ENCODE results near the gene EIF2D. TPM values are rescaled to one million over a fixed set of nuclear protein-coding genes. Genes with fewer than 3 reads are reported as not detected.

Gene EIF2D
- polyA plus RNA-seq, 3 donors = 16.4 to 31.6 (median 16.8) TPM

GRCh38 chr1:206634365-206635079 is 22.3 kb upstream of the EIF2D start:
- intact Hi-C loops (cut with micrococcal nuclease) = loop anchor here (5.0 to 10.0 kb wide), 2 partner anchors 280 to 348 kb away; no protein-coding TSS in a partner anchor

DNA sequence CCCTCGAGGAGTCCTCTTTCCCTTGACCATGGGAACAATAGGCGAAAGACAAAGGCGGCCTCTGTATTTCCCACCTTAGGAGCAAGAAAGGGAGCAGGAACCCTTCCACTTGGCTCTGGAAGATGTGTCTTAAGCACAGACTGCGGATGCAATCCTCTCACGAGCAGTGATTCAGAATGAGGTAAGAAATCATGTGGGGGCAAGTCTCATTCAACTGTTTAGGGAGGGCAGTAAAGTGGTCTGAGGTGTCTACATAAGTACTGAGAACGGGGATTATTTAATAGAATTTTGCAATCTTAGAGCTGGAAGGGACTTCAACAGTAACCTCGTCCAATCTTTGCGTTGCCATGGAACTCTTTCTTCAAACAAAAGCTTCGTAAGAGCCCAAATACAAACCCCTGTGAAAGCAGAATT is 21.4 kb upstream of the EIF2D start:
- Histone ChIP-seq H3K9ac (ENCODE audit: insufficient read depth, low read length, poor library complexity, severe bottlenecking) (no peak overlapping the region), H3K4me2 (replicated peaks; ENCODE audit: extremely low read depth, low read length, poor library complexity, severe bottlenecking) (no peak overlapping the region), H3K9me3 (replicated peaks in 1 of 2; ENCODE audit: control insufficient read depth in 1 of 2, insufficient read depth in 1 of 2, low read length in 2 of 2) (no peaks in the 10 kb centered on the region), H4K20me1 (ENCODE audit: insufficient read depth, low read length) (no peaks in the 10 kb centered on the region), H3K36me3 (replicated peaks in 1 of 2; ENCODE audit: control insufficient read depth in 1 of 2, insufficient read depth in 2 of 2, low read length in 2 of 2) (no peaks in the 10 kb centered on the region), H2AFZ (ENCODE audit: insufficient read depth, low read depth, low read length, poor library complexity, severe bottlenecking) (no peak overlapping the region), H3K4me3 (replicated peaks in 1 of 3; ENCODE audit: low read depth in 2 of 3, low read length in 3 of 3) (no peak overlapping the region), H3K79me2 (ENCODE audit: insufficient read depth, low read length) (no peaks in the 10 kb centered on the region), H3K27ac (ENCODE audit: low read depth in 1 of 2, low read length in 2 of 2) (no peak overlapping the region), H3K4me1 (ENCODE audit: control insufficient read depth in 1 of 2, insufficient read depth in 2 of 2, low read length in 2 of 2) (peaks cover 18 to 23% of the 10 kb centered on the region in 2 donors), H3K27me3 (ENCODE audit: control insufficient read depth in 2 of 2, insufficient read depth in 2 of 2, low read length in 2 of 2) (peaks cover 5 to 15% of the 10 kb centered on the region in 2 donors)
- H3K4me3 Mint-ChIP-seq = no peak overlapping the region
- no peaks in the 10 kb centered on the region for H3K9me3 Mint-ChIP-seq
- H3K27me3 Mint-ChIP-seq (ENCODE audit: low read depth in 3 of 3) = peaks cover 11 to 34% (median 26%) of the 10 kb centered on the region in 3 donors
- H3K36me3 Mint-ChIP-seq = no peaks in the 10 kb centered on the region
- WGBS (ENCODE audit: insufficient coverage) = 92% methylated on average over 5 of the region's 9 CpGs
- peak in 1 of 3 donors; percentile 29 for DNase-seq
- intact Hi-C loops (cut with micrococcal nuclease) = loop anchor here (5.0 to 10.0 kb wide), 2 partner anchors 281 to 349 kb away; no protein-coding TSS in a partner anchor
- peak overlapping the region in 2 of 7 donors; percentile 8 to 36 for H3K27ac Mint-ChIP-seq
- peaks cover 18% of the 10 kb centered on the region for H3K4me1 Mint-ChIP-seq
- TF ChIP-seq, protein P1, sequence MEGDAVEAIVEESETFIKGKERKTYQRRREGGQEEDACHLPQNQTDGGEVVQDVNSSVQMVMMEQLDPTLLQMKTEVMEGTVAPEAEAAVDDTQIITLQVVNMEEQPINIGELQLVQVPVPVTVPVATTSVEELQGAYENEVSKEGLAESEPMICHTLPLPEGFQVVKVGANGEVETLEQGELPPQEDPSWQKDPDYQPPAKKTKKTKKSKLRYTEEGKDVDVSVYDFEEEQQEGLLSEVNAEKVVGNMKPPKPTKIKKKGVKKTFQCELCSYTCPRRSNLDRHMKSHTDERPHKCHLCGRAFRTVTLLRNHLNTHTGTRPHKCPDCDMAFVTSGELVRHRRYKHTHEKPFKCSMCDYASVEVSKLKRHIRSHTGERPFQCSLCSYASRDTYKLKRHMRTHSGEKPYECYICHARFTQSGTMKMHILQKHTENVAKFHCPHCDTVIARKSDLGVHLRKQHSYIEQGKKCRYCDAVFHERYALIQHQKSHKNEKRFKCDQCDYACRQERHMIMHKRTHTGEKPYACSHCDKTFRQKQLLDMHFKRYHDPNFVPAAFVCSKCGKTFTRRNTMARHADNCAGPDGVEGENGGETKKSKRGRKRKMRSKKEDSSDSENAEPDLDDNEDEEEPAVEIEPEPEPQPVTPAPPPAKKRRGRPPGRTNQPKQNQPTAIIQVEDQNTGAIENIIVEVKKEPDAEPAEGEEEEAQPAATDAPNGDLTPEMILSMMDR (IDR thresholded peaks at IDR 0.05) = no peak

More at GRCh38 chr1:206634365-206635079, 22.3 kb upstream of the EIF2D start:
- 0% methylated on average over 20 of the region's 26 CpGs for WGBS (ENCODE audit: insufficient coverage)
- no peaks in the 10 kb centered on the region for H3K9me3 Mint-ChIP-seq
- peak overlapping the region; percentile 18 to 79 (median 38) for H3K4me3 ChIP-seq (replicated peaks in 1 of 3; ENCODE audit: low read depth in 2 of 3, low read length in 3 of 3)
- no peaks in the 10 kb centered on the region for H3K9me3 ChIP-seq (replicated peaks in 1 of 2; ENCODE audit: control insufficient read depth in 1 of 2, insufficient read depth in 1 of 2, low read length in 2 of 2)
- peak overlapping the region; percentile 54 for H3K9ac ChIP-seq (ENCODE audit: insufficient read depth, low read length, poor library complexity, severe bottlenecking)
- H3K27ac ChIP-seq (ENCODE audit: low read depth in 1 of 2, low read length in 2 of 2) = no peak overlapping the region
- no peaks in the 10 kb centered on the region for H3K79me2 ChIP-seq (ENCODE audit: insufficient read depth, low read length)
- peak overlapping the region; percentile 75 to 90 for H3K4me3 Mint-ChIP-seq
- peaks cover 5 to 15% of the 10 kb centered on the region in 2 donors for H3K27me3 ChIP-seq (ENCODE audit: control insufficient read depth in 2 of 2, insufficient read depth in 2 of 2, low read length in 2 of 2)
- peak overlapping the region; percentile 87 for H3K4me2 ChIP-seq (replicated peaks; ENCODE audit: extremely low read depth, low read length, poor library complexity, severe bottlenecking)
- H3K4me1 ChIP-seq (ENCODE audit: control insufficient read depth in 1 of 2, insufficient read depth in 2 of 2, low read length in 2 of 2) = peaks cover 16 to 22% of the 10 kb centered on the region in 2 donors
- H4K20me1 ChIP-seq (ENCODE audit: insufficient read depth, low read length) = no peaks in the 10 kb centered on the region
- peak; percentile 63 to 92 (median 86) for DNase-seq
- H3K4me1 Mint-ChIP-seq = peaks cover 17% of the 10 kb centered on the region
- no peaks in the 10 kb centered on the region for H3K36me3 ChIP-seq (replicated peaks in 1 of 2; ENCODE audit: control insufficient read depth in 1 of 2, insufficient read depth in 2 of 2, low read length in 2 of 2)
- peak overlapping the region in 6 of 7 donors; percentile 13 to 89 (median 71) for H3K27ac Mint-ChIP-seq
- peak overlapping the region; percentile 85 for H2AFZ ChIP-seq (ENCODE audit: insufficient read depth, low read depth, low read length, poor library complexity, severe bottlenecking)
- TF ChIP-seq, protein P1 (IDR thresholded peaks at IDR 0.05) = peak; percentile 92
- H3K36me3 Mint-ChIP-seq = no peaks in the 10 kb centered on the region
- peaks cover 11 to 34% (median 26%) of the 10 kb centered on the region in 3 donors for H3K27me3 Mint-ChIP-seq (ENCODE audit: low read depth in 3 of 3)
